K562 (cell line): ENCODE measurements around the gene NUTM1. TPM values are rescaled to one million over a fixed set of nuclear protein-coding genes. Genes with fewer than 3 reads are reported as not detected.
A peak's percentile ranks its signal among the peaks of the same experiment; 100 is the strongest.

ENCODE experiments used
- ATAC-seq: fragments of 200-7000 bp; cut with Tn5 transposase; 3 replicates; pipeline ENCODE4 v1.9.1; 2020; ENCODE audit warnings: moderate library complexity
- Bru-seq: library from RNA; stranded (reverse); fragments of 400-500 nt; gene quantifications from one replicate; lab custom pipeline; 2021; lab: Mats Ljungman, UMichigan
- BruChase-seq, 2 experiments: library from RNA; stranded (reverse); fragments of 400-500 nt; gene quantifications; one replicate each; lab custom pipeline; 2021; lab: Mats Ljungman, UMichigan
- BruUV-seq: library from RNA; stranded (reverse); fragments of 400-500 nt; replicated peaks from 2 replicates; lab custom pipeline; 2021; lab: Mats Ljungman, UMichigan
- CTCF ChIA-PET: fragments of 300-600 bp; formaldehyde crosslinking; extraction: SDS; loops from one replicate; lab custom pipeline; 2021; ENCODE audit warnings: low intra/inter-chr PET ratio; lab: Yijun Ruan, JAX
- POLR2A ChIA-PET: fragments of 300-600, 350-650 bp; sonication (Branson Sonifier 250); formaldehyde crosslinking; extraction: SDS; loops from one replicate; lab custom pipeline; 2021; ENCODE audit warnings: antibody characterized with exemption, inconsistent platforms; lab: Yijun Ruan, JAX
- DNase-seq, 4 experiments: peaks; one replicate each; pipeline versions ENCODE4 v3.0.0 to v3.0.0-alpha.2; 2011 to 2018; ENCODE audit warnings: low spot score in 3 of 4, mixed read lengths in 3 of 4; ENCODE audit errors: extremely low read depth in 1 of 4
- FAIRE-seq: peaks from 2 replicates; lab custom pipeline; 2011; peaks lifted over from hg19 to GRCh38; lab: Jason Lieb, UNC
- H2AFZ ChIP-seq: 2 replicates; pipeline ENCODE4 v1.6.0; 2011; ENCODE audit warnings: low read depth, low read length, control low read depth, inconsistent platforms
- H3K27ac ChIP-seq: fragments of 200-600 bp; 3 replicates; pipeline ENCODE4 v1.8.0; 2011; ENCODE audit warnings: low read depth, mild to moderate bottlenecking, control low read depth, inconsistent platforms, low read length, moderate library complexity, mixed read lengths; ENCODE audit errors: extremely low read depth
- H3K27me3 ChIP-seq, 2 experiments: fragments of 300-600 bp in 1 of 2; 2 replicates in 1 of 2; 3 replicates in 1 of 2; pipeline versions ENCODE4 v1.6.0 to v1.8.0; 2011; ENCODE audit warnings: inconsistent platforms in 2 of 2, low read length in 2 of 2, mild to moderate bottlenecking in 1 of 2, mixed read lengths in 1 of 2, moderate library complexity in 1 of 2; ENCODE audit not compliant: control insufficient read depth in 2 of 2, insufficient read depth in 2 of 2
- H3K36me3 ChIP-seq: fragments of 300-600 bp; 3 replicates; pipeline ENCODE4 v1.8.0; 2011; ENCODE audit warnings: mild to moderate bottlenecking, low read length, inconsistent platforms; ENCODE audit not compliant: control insufficient read depth, insufficient read depth
- H3K4me1 ChIP-seq, 2 experiments: fragments of 200-600 bp in 1 of 2; replicated peaks in 1 of 2; 2 replicates in 1 of 2; 3 replicates in 1 of 2; pipeline versions ENCODE4 v1.5.1 to v1.8.0; 2011; ENCODE audit warnings: inconsistent platforms in 2 of 2, low read length in 2 of 2, mild to moderate bottlenecking in 1 of 2, mixed read lengths in 1 of 2, moderate library complexity in 1 of 2; ENCODE audit not compliant: control insufficient read depth in 2 of 2, insufficient read depth in 2 of 2
- H3K4me2 ChIP-seq: 2 replicates; pipeline ENCODE4 v1.6.1; 2011; ENCODE audit warnings: low read length, control low read depth, inconsistent platforms, mixed read lengths; ENCODE audit not compliant: insufficient read depth
- H3K4me3 ChIP-seq: fragments of 200-600 bp; sonication (generic), shearing (Covaris generic); 2 replicates; pipeline ENCODE4 v1.5.1; 2016; ENCODE audit warnings: control low read depth, inconsistent platforms
- H3K79me2 ChIP-seq: fragments of 200-600 bp; 3 replicates; pipeline ENCODE4 v1.8.0; 2011; ENCODE audit warnings: low read length, inconsistent platforms; ENCODE audit not compliant: control insufficient read depth, insufficient read depth
- H3K9ac ChIP-seq, 2 experiments: 2 replicates each; pipeline versions ENCODE4 v1.6.0 to v1.6.1; 2011; ENCODE audit warnings: low read depth in 2 of 2, low read length in 2 of 2, control low read depth in 1 of 2, inconsistent platforms in 1 of 2, mild to moderate bottlenecking in 1 of 2, mixed read lengths in 1 of 2; ENCODE audit not compliant: insufficient read depth in 1 of 2
- H3K9me1 ChIP-seq: one replicate; pipeline ENCODE4 v1.6.0; 2011; ENCODE audit warnings: inconsistent platforms, mild to moderate bottlenecking, low read length, moderate library complexity; ENCODE audit not compliant: control insufficient read depth, insufficient read depth
- H3K9me3 ChIP-seq: replicated peaks from 2 replicates; pipeline ENCODE4 v1.5.1; 2011; ENCODE audit warnings: low read depth, low read length, inconsistent platforms; ENCODE audit not compliant: control insufficient read depth, insufficient read depth
- H4K20me1 ChIP-seq: replicated peaks from 2 replicates; pipeline ENCODE4 v1.6.1; 2011; ENCODE audit warnings: low read length, inconsistent platforms, mixed read lengths; ENCODE audit not compliant: control insufficient read depth, insufficient read depth
- BRF1 ChIP-seq: IDR thresholded peaks from 3 replicates; pipeline ENCODE4 v1.6.1; 2011; ENCODE audit warnings: borderline replicate concordance, mild to moderate bottlenecking; ENCODE audit not compliant: insufficient read length; ENCODE audit errors: extremely low read depth
- E2F8 ChIP-seq: fragments of 450-650 bp; IDR thresholded peaks from 2 replicates; pipeline ENCODE4 v1.7.1; 2018; ENCODE audit warnings: mild to moderate bottlenecking, low read depth; ENCODE audit not compliant: partially characterized antibody
- EHMT2 ChIP-seq: fragments of 450-650 bp; IDR thresholded peaks from 2 replicates; pipeline ENCODE4 v1.6.1; 2018; ENCODE audit warnings: antibody characterized with exemption
- NR2C2 ChIP-seq, 2 experiments: fragments of 200-800 bp in 1 of 2; sonication (Bioruptor generic) in 1 of 2; sonication (generic) in 1 of 2; formaldehyde crosslinking in 1 of 2; IDR thresholded peaks; 2 replicates each; pipeline versions ENCODE4 v1.6.1 to v1.8.0; 2016 to 2022; ENCODE audit warnings: mild to moderate bottlenecking in 1 of 2, missing compliant biosample characterization in 1 of 2, missing genetic modification characterization in 1 of 2, missing genetic modification reagents in 1 of 2
- NUFIP1 ChIP-seq: fragments of 450-650 bp; IDR thresholded peaks from 2 replicates; pipeline ENCODE4 v1.6.1; 2018; ENCODE audit not compliant: partially characterized antibody
- SMARCA4 ChIP-seq: fragments of 450-650 bp; IDR thresholded peaks from 2 replicates; pipeline ENCODE4 v1.6.1; 2016
- TCF7 ChIP-seq: sonication (generic); IDR thresholded peaks from 2 replicates; pipeline ENCODE4 v1.6.1; 2016; ENCODE audit warnings: antibody characterized with exemption, borderline replicate concordance
- ZNF75A ChIP-seq: fragments of 450-650 bp; formaldehyde crosslinking; IDR thresholded peaks from 2 replicates; pipeline ENCODE4 v1.4.0; 2020; ENCODE audit warnings: mild to moderate bottlenecking
- ZNF766 ChIP-seq: fragments of 200-800 bp; sonication (Bioruptor generic); conservative IDR thresholded peaks from 2 replicates; pipeline ENCODE4 v1.6.1; 2016; ENCODE audit warnings: missing genetic modification characterization, missing compliant biosample characterization
- WGBS: fragments of 100-300 bp; shearing (Covaris generic); methylation state at CpG from one replicate; pipeline ENCODE4 v1.1.6; 2016; ENCODE audit warnings: low coverage, mixed read lengths; ENCODE audit not compliant: insufficient coverage; ENCODE audit errors: missing lambda C conversion rate; 5-methylcytosine and 5-hydroxymethylcytosine counted together
- in situ Hi-C: fragments of 300-500 bp; cut with MboI; formaldehyde crosslinking; loops from 4 replicates; pipeline ENCODE4 v1.15.0; 2018; ENCODE audit warnings: inconsistent platforms, mixed read lengths
- intact Hi-C: fragments of 100-400 bp; cut with micrococcal nuclease; formaldehyde crosslinking; loops from 2 replicates; pipeline ENCODE4 v1.14.2; 2022
- long read RNA-seq, 3 experiments: library from polyadenylated mRNA in 2 of 3; library from RNA in 1 of 3; unstranded in 2 of 3; stranded (forward) in 1 of 3; transcript quantifications; one replicate each; pipeline ENCODE4 v2.0.0, GENCODE V29; 2019 to 2022
- polyA minus RNA-seq, 3 experiments: library from RNA; depleted of rRNA, polyadenylated mRNA; stranded (reverse); fragments of >200 nt; gene quantifications; 2 replicates each; pipeline ENCODE4 v1.2.3, GENCODE V29; 2011
- polyA plus RNA-seq, 8 experiments: library from polyadenylated mRNA; depleted of rRNA in 4 of 8; stranded (reverse) in 5 of 8; unstranded in 3 of 8; fragments of >200 nt; fragmentation: Nextera tagmentation in 2 of 8; fragmentation: Illumina TruSeq in 1 of 8; extraction: Ambion mirVana in 2 of 8; extraction: Trizol in 1 of 8; gene quantifications; 2 replicates each; pipeline versions ENCODE4 v1.2.1 to v1.2.3, GENCODE V29; 2011 to 2014; ENCODE audit warnings: inconsistent platforms in 1 of 8, missing spikeins in 1 of 8
- total RNA-seq, 7 experiments: library from RNA; depleted of rRNA in 6 of 7; stranded (reverse); fragments of >200 nt in 6 of 7; fragmentation: Illumina TruSeq in 2 of 7; extraction: Trizol in 2 of 7; gene quantifications; 2 replicates each; pipeline versions ENCODE4 v1.2.1 to v1.2.3, GENCODE V29; 2011 to 2021; ENCODE audit warnings: low replicate concordance in 1 of 7

NUTM1 gene
- not detected in 2 replicates for total RNA-seq (2011; cell fraction: chromatin; rRNA removed; ENCODE audit: low replicate concordance)
- not detected in 2 replicates for total RNA-seq (2011; cell fraction: nucleolus; rRNA removed)
- not detected in 2 replicates for total RNA-seq (2011; cell fraction: nucleoplasm; rRNA removed)
- total RNA-seq (2014; rRNA removed) (0.05 TPM in 1 of 2 replicates, not detected in the other), total RNA-seq (2014; rRNA removed; fragmentation: Illumina TruSeq; extraction: Trizol) (0.04 TPM in 1 of 2 replicates, not detected in the other), total RNA-seq (2015; rRNA removed; fragmentation: Illumina TruSeq; extraction: Trizol) (not detected in 2 replicates), total RNA-seq (2021) (0.04 TPM in 1 of 2 replicates, not detected in the other), polyA plus RNA-seq (2011; rRNA removed) (not detected in 2 replicates), polyA plus RNA-seq (2014; fragmentation: Illumina TruSeq; extraction: Trizol) (0.04 TPM in 1 of 2 replicates, not detected in the other), polyA plus RNA-seq (2014; fragmentation: Nextera tagmentation; extraction: Ambion mirVana) (under 1 TPM in 1 of 2 experiments, not detected in 1; 0.01 TPM), polyA plus RNA-seq (2014; rRNA removed) (0.01 TPM in 1 of 2 replicates, not detected in the other), polyA minus RNA-seq (2011; rRNA and poly(A)+ RNA removed) (not detected in 2 replicates), Bru-seq, nascent RNA (percentile 13 among the genes with signal in this experiment), BruChase-seq, experiment 1, labeled RNA remaining after a 2-hour chase (not detected), BruChase-seq, experiment 2, labeled RNA remaining after a 6-hour chase (percentile 7 among the genes with signal in this experiment)
- not detected in 2 replicates for polyA plus RNA-seq (2011; cell fraction: cytosol; rRNA removed)
- 0.03 TPM in 1 of 2 replicates, not detected in the other for polyA plus RNA-seq (2011; cell fraction: nucleus; rRNA removed)
- 0.01 TPM in 1 of 2 replicates, not detected in the other for polyA plus RNA-seq (2012)
- polyA minus RNA-seq (2011; cell fraction: cytosol; rRNA and poly(A)+ RNA removed) = not detected in 2 replicates
- not detected in 2 replicates for polyA minus RNA-seq (2011; cell fraction: nucleus; rRNA and poly(A)+ RNA removed)
- long read RNA-seq, experiment 1 = 0 reads
- long read RNA-seq, experiment 2 = 0 reads
- long read RNA-seq, experiment 3 = 0 reads

GRCh38 chr15:34342737-34343575, at the start of gene NUTM1, which contains the start of gene NOP10:
TSS of gene NUTM1 (plus strand) at chr15:34343315. CDS start at chr15:34343697, 382 bp downstream.
TSS of gene NOP10 (minus strand) at chr15:34343136. CDS start at chr15:34343073, 63 bp downstream.
- H3K4me2 ChIP-seq = peak within 1 kb of the TSS; percentile 98
- H3K4me3 ChIP-seq = peak within 1 kb of the TSS; percentile 77
- peaks cover 4% of the 10 kb centered on the region for H3K9me3 ChIP-seq
- H3K36me3 ChIP-seq = peaks cover 31% of the 10 kb centered on the region
- peaks cover 9% of the 10 kb centered on the region in 2 experiments; a peak in 4 of 5 replicates for H3K4me1 ChIP-seq
- H3K9me1 ChIP-seq = no peaks in the 10 kb centered on the region
- H3K79me2 ChIP-seq = peaks cover 30% of the 10 kb centered on the region
- ChIA-PET CTCF (interaction anchor here (1.2 kb wide), 1 partner anchor 23 kb away, joined by 5 read pairs; the partner anchor contains the start of gene LPCAT4), POLR2A (interaction anchor here (0.6 to 1.7 kb wide), 3 partner anchors 10 to 33 kb away, joined by 3 to 6 read pairs (median 3); no protein-coding TSS in a partner anchor)
- no TSS peak for BruUV-seq
- H3K27ac ChIP-seq = peak within 1 kb of the TSS; percentile 97
- H3K27me3 ChIP-seq = peaks cover 0 to 1% of the 10 kb centered on the region in 2 experiments; a peak in 2 of 5 replicates
- intact Hi-C loops (loop anchor here (1.0 kb wide), 2 partner anchors 24 to 245 kb away; partner anchors contain the start of gene LPCAT4), in situ Hi-C loops (no loop called here)
- DNase-seq (peak; percentile 79 to 96 (median 82)), FAIRE-seq (peak; percentile 99), ATAC-seq (peak; percentile 89)
- peak within 1 kb of the TSS; percentile 99 for H2AFZ ChIP-seq
- WGBS = 3% methylated on average over 38 of the region's 38 CpGs
- no peaks in the 10 kb centered on the region for H4K20me1 ChIP-seq
- H3K9ac ChIP-seq = peak within 1 kb of the TSS; percentile 94 to 96
- TF ChIP-seq ZNF75A (no peak), BRF1 (no peak), SMARCA4 (peak; percentile 81), EHMT2 (0 out of 2 replicates have a peak, but pooled peaks have one; percentile 36), E2F8 (peak; percentile 77), NUFIP1 (peak; percentile 13), NR2C2 (CRISPR knock-in tag; IDR thresholded peaks at IDR 0.05) (no peak; the same call in 1 of the 2 replicates), NR2C2 (tag; IDR thresholded peaks at IDR 0.05) (peak; percentile 74), TCF7 (peak; percentile 74; the same call in 1 of the 2 replicates), ZNF766 (CRISPR knock-in tag) (0 out of 2 replicates have a peak, but pooled peaks have one; percentile 22)
